ENCODE measurements around the gene DHRS7B.
"Not testable (repeated sequence)": the region's sequence is repeated elsewhere in the genome, so short reads cannot be mapped to it uniquely, and the experiment has no call there.

Gene DHRS7B

DNA sequence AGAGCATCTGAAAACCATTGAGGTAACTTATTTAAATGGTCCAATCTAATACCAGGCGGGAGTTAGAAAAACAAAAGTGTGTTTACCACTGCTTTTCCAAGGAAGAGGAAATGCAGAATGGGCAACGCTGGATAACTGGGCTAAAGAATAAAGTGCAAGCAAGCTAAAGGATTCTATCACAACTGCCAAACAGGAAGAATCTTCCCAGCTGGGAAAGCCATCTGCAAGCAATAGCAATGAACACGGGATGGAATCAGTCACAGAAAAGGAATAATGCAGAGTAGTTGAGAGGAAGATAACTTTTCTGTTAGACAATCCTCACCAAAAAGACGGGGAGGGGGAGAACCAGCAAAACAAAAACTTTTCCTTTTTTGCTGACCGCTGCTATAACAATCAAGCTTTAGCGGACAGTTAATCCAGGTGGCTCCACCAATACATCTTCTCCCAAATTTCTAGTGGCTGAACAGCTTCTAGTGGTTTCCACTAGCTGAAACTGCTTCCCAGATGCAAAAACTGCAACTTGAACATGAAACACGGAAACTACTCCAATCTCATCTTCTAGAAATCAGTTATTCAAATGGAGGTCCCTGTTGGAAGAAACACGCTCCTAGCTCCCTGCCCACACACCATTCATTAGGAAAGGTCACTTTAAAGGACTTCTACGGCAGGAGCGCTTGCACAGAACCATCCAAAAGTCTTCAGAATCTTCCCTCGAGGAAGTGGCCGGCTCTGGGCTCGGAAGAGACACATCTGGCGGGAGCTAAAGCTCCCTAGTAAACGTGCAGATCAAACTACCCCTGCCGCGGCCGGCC is 86.3 kb downstream of the DHRS7B start:
- H3K27ac Mint-ChIP-seq, result peak overlapping the region; percentile 91
- H3K36me3 Mint-ChIP-seq, result peaks cover 5% of the 10 kb centered on the region
- no peaks in the 10 kb centered on the region for H3K27me3 Mint-ChIP-seq
- peak overlapping the region; percentile 96 for H3K4me3 Mint-ChIP-seq
- peaks cover 59% of the 10 kb centered on the region for H3K4me1 Mint-ChIP-seq (ENCODE audit: low read depth)
- no peaks in the 10 kb centered on the region for H3K9me3 Mint-ChIP-seq (ENCODE audit: low read depth)

DNA sequence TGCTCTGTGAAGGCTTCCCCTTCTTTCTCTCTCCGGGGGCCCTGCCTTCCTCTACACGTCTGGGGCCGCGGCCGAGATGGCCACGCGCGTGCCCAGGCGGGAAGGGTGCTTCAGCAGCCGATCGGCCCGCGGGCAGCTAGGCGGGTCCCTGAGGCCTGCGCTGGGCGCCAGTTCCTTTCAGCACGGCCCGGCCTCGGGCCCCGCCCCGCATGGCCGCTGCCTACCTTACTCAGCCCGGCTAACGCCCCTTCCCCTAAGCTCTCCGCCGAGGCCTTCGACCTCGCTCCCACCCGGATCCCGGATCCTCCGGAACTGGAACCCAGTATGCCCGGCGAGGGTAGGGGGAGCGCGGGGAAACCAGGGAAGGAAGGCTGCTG is 86.9 kb downstream of the DHRS7B start:
- Mint-ChIP-seq H3K36me3 (peaks cover 5% of the 10 kb centered on the region), H3K4me3 (peak overlapping the region; percentile 96), H3K27me3 (no peaks in the 10 kb centered on the region), H3K27ac (peak overlapping the region; percentile 91), H3K9me3 (ENCODE audit: low read depth) (no peaks in the 10 kb centered on the region), H3K4me1 (ENCODE audit: low read depth) (peaks cover 57% of the 10 kb centered on the region)

DNA sequence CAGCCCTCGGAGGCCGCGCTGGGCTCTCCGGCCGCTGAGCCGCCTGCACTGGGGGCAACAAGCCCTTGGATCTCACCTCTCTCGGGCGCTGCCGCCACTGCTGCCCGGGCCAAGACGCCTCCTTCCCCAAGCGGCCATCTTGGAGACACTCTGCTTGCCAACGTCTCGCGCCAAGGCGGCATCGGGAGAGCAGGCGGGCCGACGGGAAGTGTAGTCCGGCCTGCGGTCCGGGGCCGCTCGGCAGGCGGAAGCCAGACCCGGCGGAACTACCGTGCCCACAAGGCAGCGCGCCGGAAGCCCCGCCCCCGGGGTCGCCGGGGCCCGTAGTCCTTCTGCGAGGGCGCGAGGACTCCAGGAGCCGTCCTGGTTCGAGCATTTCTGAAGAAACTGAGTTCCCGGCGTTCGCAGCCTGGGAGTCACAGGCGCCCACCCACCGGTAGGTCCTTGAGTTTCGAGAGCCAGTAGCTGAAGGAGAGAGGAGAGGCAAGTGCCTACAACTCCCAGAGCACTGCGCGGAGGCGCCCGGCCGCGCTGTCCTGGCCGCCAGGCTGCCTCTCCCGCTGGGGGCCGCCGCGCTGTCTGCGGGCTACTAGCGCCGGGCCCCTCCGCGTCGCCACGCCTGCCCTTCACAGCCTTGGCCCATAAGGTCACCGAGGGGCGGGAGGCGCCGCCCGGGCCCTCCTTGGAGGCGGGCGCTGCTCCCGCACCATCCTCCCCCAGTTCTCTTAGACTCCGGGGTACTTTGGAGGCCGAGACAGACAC is 87.4 kb downstream of the DHRS7B start, which contains the start of gene TMEM11:
TMEM11 (minus strand) TSS at position 147 of the 762 bp plus-strand sequence; CDS start at position 138, 9 bp downstream.
- peak within 1 kb of the TSS; percentile 91 for H3K27ac Mint-ChIP-seq
- no peaks in the 10 kb centered on the region for H3K9me3 Mint-ChIP-seq (ENCODE audit: low read depth)
- H3K4me3 Mint-ChIP-seq, result peak within 1 kb of the TSS; percentile 96
- peaks cover 58% of the 10 kb centered on the region for H3K4me1 Mint-ChIP-seq (ENCODE audit: low read depth)
- H3K36me3 Mint-ChIP-seq, result peaks cover 5% of the 10 kb centered on the region
- no peaks in the 10 kb centered on the region for H3K27me3 Mint-ChIP-seq

DNA sequence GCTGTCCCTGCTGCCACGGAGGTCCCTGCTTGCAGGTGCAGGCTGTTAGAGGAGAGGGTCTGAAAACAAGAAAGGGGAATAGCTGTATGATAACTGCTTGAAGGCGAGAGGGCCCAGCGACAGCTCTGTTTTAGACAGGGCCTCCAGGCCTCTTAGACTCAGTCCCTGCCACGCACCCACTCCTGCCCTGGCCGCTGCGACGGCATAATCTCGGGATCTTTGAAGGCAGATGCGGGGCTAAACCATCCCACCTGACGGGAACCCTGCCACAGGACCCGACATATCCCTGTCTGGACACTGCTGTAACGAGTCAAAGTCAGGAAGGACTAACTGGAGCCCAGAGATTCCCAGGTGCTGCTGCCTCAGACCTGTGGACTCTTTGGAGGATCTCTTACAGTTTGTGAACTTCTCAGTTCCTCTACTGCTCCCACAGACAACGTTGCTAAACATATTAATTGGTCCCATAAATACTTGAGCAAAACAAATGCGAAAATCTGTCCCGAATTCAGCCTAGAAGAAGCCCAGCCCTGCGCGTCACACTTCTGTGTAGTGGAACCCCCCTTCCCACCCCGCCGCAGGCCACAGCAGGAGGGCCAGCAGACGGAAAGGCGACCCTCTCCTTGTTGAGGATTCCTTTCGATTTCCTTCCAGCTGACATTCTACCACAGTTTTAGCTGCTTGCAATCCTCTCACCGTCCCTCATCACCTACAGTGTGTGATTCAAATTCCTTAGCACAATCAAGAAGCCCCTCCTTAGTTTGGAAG is 88.2 kb downstream of the DHRS7B start:
- no peaks in the 10 kb centered on the region for H3K9me3 Mint-ChIP-seq (ENCODE audit: low read depth)
- no peaks in the 10 kb centered on the region for H3K27me3 Mint-ChIP-seq
- H3K4me1 Mint-ChIP-seq (ENCODE audit: low read depth), result peaks cover 56% of the 10 kb centered on the region
- H3K27ac Mint-ChIP-seq, result peak overlapping the region; percentile 91
- H3K4me3 Mint-ChIP-seq, result peak overlapping the region; percentile 89
- peaks cover 5% of the 10 kb centered on the region for H3K36me3 Mint-ChIP-seq

DNA sequence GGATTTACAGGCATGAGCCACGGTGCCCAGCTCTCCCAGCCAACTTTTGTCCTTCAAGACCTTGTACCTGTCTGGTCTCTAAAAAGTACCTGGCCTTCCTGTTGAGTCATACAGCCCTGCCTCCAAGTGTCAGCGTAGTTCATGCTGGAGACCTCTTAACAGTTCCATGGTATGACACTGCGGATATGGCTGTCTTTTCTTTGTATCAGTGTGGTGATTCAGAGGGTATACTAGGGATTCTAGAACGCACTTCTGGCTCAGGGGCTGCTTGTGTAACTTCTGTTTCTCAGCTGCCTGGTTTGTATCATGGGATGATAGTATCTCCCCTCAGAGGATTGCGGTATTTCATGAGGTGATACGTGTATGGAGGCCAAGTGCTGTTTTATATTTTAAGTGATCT is 89.2 kb downstream of the DHRS7B start:
- H3K4me1 Mint-ChIP-seq (ENCODE audit: low read depth), result peaks cover 47% of the 10 kb centered on the region

DNA sequence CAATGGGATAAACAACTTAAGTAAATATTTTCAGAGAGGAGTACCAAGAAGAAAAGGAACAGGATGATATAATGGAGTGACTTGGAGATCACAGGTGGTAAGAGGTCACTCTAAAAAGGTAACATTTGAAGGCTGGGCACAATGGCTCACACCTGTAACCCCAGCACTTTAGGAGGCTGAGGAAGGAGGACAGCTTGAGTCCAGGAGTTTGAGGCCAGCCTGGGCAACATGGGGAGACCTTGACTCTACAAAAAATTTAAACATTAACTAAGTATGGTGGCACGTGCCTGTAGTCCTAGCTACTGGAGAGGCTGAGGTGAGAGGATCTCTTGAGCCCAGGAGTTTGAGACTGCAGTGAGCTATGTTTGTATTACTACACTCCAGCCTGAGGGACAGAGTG is 90.6 kb downstream of the DHRS7B start:
- H3K4me1 Mint-ChIP-seq (ENCODE audit: low read depth), result peaks cover 35% of the 10 kb centered on the region

More for the DNA sequence above, 89.2 kb downstream of the DHRS7B start:
- peak overlapping the region; percentile 91 for H3K27ac Mint-ChIP-seq
- H3K9me3 Mint-ChIP-seq (ENCODE audit: low read depth), result no peaks in the 10 kb centered on the region
- H3K27me3 Mint-ChIP-seq, result no peaks in the 10 kb centered on the region
- H3K36me3 Mint-ChIP-seq, result peaks cover 5% of the 10 kb centered on the region
- peak overlapping the region; percentile 89 for H3K4me3 Mint-ChIP-seq

DNA sequence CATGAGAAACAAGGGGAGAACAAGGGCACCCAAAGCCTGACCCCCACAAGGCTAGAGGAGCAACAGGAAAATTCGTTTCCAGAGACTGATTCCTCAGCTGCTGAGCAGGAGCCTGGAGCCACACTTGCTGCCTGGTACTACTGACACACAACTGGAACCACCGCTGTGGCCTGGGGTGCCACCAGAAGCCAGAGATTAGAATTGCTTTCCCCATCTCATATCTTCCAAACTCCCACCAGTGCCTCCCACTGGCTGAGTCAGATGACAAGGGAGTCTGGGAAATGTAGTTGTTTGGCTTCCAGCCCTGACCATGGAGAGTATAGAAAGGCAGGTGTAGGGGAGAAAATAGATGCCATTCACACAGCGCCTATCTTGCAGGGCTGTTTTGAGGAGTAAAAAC is 91.3 kb downstream of the DHRS7B start:
- peak overlapping the region; percentile 25 for H3K27ac Mint-ChIP-seq
- no peak overlapping the region for H3K4me3 Mint-ChIP-seq
- no peaks in the 10 kb centered on the region for H3K9me3 Mint-ChIP-seq (ENCODE audit: low read depth)
- no peaks in the 10 kb centered on the region for H3K27me3 Mint-ChIP-seq
- H3K36me3 Mint-ChIP-seq, result peaks cover 13% of the 10 kb centered on the region
- peaks cover 29% of the 10 kb centered on the region for H3K4me1 Mint-ChIP-seq (ENCODE audit: low read depth)

More for the DNA sequence above, 90.6 kb downstream of the DHRS7B start:
- H3K4me3 Mint-ChIP-seq, result no peak overlapping the region
- H3K9me3 Mint-ChIP-seq (ENCODE audit: low read depth), result no peaks in the 10 kb centered on the region
- H3K27me3 Mint-ChIP-seq, result no peaks in the 10 kb centered on the region
- H3K27ac Mint-ChIP-seq, result no peak overlapping the region
- peaks cover 10% of the 10 kb centered on the region for H3K36me3 Mint-ChIP-seq

DNA sequence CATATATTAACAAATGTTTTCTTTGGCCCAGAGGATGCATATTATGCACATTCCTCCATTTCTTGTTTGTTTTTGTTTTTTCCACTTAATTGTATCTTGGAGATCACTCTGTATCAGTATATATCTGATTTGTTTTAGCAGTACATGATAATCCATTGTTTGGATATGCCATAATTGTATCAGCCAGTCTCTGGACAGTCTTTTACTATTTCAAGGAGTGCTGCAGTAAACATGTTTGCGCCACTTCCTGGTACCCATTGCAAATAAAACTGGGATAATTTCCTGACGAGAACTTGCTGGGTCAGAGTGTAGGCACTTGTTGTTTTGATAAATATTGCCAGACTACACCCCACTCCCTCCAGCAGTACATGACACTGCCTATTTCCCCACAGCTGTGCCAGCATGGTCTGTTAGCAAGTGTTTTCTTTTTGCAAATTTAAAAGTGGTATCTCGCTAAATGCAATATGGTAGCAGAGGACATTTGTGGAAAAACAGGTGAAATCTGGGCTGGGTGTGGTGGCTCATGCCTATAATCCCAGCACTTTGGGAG is 92.1 kb downstream of the DHRS7B start:
- Mint-ChIP-seq H3K27me3 (no peaks in the 10 kb centered on the region), H3K36me3 (peaks cover 13% of the 10 kb centered on the region), H3K4me3 (no peak overlapping the region), H3K4me1 (ENCODE audit: low read depth) (peaks cover 29% of the 10 kb centered on the region), H3K9me3 (ENCODE audit: low read depth) (no peaks in the 10 kb centered on the region), H3K27ac (no peak overlapping the region)

DNA sequence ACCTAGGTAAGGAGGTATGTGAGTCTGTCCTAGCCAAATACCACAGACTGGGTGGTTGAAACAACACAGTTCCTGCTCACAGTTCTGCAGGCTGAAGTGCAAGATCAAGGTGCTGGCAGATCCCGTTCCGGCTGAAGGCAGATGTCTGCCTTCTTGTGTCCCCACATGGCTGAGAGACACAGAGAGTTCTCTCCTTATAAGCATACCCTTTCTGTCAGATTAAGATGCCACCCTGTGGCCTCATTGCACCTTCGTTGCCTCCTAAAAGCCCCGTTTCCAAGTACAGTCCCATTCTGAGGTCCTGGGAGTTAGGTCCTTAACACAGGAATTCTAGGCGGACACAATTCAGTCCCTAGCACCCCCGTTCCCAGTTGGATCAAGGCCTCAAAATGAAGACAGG is 96.3 kb downstream of the DHRS7B start:
- no peaks in the 10 kb centered on the region for H3K27me3 Mint-ChIP-seq
- no peaks in the 10 kb centered on the region for H3K9me3 Mint-ChIP-seq (ENCODE audit: low read depth)
- no peak overlapping the region for H3K27ac Mint-ChIP-seq
- H3K4me1 Mint-ChIP-seq (ENCODE audit: low read depth), result peaks cover 3% of the 10 kb centered on the region
- peaks cover 8% of the 10 kb centered on the region for H3K36me3 Mint-ChIP-seq
- H3K4me3 Mint-ChIP-seq, result no peak overlapping the region

DNA sequence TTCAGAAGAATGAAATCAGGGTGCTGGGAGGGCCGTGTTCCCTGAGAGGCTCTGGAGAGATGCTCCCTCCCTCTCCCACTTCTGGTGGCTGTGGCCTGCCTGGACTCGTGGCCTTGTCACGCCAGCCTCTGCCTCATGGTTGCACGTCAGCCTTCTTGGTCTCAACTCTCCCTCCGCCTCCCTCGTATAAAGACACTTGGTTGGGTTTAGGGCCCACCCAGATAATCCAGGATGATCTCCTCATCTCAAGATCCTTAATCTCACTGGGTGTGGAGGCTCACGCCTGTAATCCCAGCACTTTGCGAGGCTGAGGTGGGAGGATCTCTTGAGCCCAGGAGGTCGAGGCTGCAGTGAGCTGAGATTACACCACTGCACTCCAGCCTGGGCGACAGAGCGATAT is 100.5 kb downstream of the DHRS7B start:
- H3K9me3 Mint-ChIP-seq (ENCODE audit: low read depth); H3K36me3 Mint-ChIP-seq; H3K4me3 Mint-ChIP-seq; H3K4me1 Mint-ChIP-seq (ENCODE audit: low read depth); H3K27ac Mint-ChIP-seq; H3K27me3 Mint-ChIP-seq: not testable (repeated sequence)

DNA sequence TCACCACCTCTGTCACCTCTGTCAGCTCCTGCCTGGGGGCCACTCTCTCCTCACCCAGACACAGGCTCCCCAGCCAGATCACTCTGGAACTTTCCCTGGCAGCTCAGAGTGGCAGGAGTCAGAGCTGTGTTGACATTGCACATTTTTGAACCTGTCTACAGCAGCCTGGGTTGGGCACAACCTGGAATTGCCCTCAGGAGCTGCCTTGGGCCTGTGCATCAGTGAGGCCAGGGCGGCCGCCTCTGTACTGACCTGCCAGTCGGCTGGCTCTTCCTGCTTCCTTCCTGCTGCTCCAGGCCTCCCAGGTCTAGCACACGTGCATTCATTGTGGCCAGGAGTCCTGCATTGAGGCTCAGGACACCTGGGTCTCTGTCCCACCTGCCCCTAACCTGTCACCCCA is 101.3 kb downstream of the DHRS7B start:
- Mint-ChIP-seq H3K27me3 (no peaks in the 10 kb centered on the region), H3K9me3 (ENCODE audit: low read depth) (peaks cover 8% of the 10 kb centered on the region), H3K4me3 (no peak overlapping the region), H3K4me1 (ENCODE audit: low read depth) (no peaks in the 10 kb centered on the region), H3K27ac (no peak overlapping the region), H3K36me3 (peaks cover 8% of the 10 kb centered on the region)

DNA sequence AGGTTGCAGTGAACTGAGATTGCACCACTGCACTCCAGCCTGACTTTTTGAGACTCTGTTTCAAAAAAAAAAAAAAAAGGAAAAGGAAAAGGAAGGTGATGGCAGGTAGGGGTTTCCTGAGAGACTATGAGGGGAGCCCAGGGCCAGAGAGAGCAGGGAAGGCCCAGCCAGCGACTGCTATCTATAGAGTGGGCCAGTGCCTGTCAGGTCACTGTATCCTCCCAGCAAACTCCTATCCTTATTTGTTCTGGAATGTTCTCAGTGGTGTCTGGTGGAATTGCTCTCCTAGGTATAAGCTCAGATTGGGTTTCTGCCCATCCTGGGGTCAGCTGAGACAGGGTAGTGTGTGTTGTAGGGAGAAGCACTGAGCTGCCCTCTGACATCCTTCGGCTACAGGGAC is 102.1 kb downstream of the DHRS7B start:
- no peaks in the 10 kb centered on the region for H3K27me3 Mint-ChIP-seq
- H3K36me3 Mint-ChIP-seq, result peaks cover 8% of the 10 kb centered on the region
- H3K27ac Mint-ChIP-seq, result no peak overlapping the region
- H3K4me3 Mint-ChIP-seq, result no peak overlapping the region
- H3K9me3 Mint-ChIP-seq (ENCODE audit: low read depth), result peaks cover 8% of the 10 kb centered on the region
- no peaks in the 10 kb centered on the region for H3K4me1 Mint-ChIP-seq (ENCODE audit: low read depth)

DNA sequence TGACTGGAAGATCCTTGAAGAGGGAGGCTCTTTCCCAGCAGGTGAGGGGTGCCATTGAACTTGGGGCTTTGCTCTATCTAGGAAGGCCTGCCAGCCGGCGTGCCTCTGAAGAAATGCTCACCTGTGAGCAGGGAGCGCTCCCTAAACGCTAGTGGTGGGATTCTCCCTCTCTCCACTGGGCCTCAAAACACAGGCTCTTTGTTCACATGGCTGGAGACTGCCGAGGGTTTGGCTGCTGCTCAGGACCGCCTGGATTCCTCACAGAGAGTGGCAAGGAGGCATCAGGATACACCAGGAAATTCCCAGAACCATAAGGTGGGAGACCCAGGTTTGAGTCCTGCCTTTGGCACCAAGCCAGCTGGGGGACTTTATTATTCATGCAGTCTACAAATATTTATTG is 104.8 kb downstream of the DHRS7B start:
- Mint-ChIP-seq H3K27me3 (no peaks in the 10 kb centered on the region), H3K9me3 (ENCODE audit: low read depth) (peaks cover 8% of the 10 kb centered on the region), H3K4me1 (ENCODE audit: low read depth) (no peaks in the 10 kb centered on the region), H3K27ac (no peak overlapping the region), H3K36me3 (peaks cover 8% of the 10 kb centered on the region), H3K4me3 (no peak overlapping the region)

DNA sequence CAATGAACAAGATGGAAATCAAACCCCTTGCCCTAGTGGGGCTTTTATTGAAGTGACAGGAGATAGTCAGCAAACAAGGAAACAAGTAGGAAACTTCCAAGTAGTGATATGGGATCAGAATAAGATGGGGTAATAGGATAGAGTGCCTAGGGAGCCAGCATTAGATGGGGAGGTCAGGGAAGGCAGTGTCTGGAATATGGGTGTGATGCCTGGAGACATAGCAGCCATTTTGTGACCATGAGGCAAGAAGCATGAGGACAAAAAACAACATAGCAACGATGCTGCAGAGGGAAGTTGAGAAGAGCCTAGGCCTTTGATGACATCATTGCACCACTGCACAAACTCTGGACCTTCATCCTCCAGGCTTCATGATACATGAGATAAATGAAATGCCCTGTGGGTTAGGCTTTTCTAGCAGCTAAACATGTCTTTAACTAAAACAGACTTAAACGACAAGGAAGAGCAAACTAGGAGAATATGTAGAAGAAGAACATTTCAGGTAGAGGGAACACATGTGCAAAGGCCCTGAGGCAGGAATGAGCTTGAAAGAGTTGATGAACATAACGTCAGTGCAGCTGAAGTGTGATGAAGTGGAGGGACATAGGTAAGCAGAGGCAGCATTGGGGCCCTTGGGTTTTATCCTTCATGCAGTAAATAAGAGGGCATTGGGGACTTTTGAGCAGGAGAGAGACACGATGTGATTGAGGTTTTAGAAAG is 105.4 kb downstream of the DHRS7B start:
- Mint-ChIP-seq H3K9me3 (ENCODE audit: low read depth) (peaks cover 8% of the 10 kb centered on the region), H3K27me3 (no peaks in the 10 kb centered on the region), H3K27ac (no peak overlapping the region), H3K36me3 (peaks cover 8% of the 10 kb centered on the region), H3K4me3 (no peak overlapping the region), H3K4me1 (ENCODE audit: low read depth) (no peaks in the 10 kb centered on the region)
